Stimulated activated CD8-positive, alpha-beta memory T cell treated with anti-CD3 and anti-CD28 coated beads, Interleukin-15, amount 100 ng/mL, for 4 hours (primary cell): Measurements from ENCODE around the gene FBRSL1.
"Not testable (repeated sequence)": the region's sequence is repeated elsewhere in the genome, so short reads cannot be mapped to it uniquely, and the experiment has no call there.

Experiments
- DNase-seq, 2 donors: peaks; one replicate each; pipeline ENCODE4 v3.0.0-alpha.2; 2020; ENCODE audit warnings: low read depth in 2 of 2

FBRSL1 gene

GRCh38 chr12:132470397-132470796 is 19.6 kb upstream of the FBRSL1 start:
- DNase-seq: no peak

DNA sequence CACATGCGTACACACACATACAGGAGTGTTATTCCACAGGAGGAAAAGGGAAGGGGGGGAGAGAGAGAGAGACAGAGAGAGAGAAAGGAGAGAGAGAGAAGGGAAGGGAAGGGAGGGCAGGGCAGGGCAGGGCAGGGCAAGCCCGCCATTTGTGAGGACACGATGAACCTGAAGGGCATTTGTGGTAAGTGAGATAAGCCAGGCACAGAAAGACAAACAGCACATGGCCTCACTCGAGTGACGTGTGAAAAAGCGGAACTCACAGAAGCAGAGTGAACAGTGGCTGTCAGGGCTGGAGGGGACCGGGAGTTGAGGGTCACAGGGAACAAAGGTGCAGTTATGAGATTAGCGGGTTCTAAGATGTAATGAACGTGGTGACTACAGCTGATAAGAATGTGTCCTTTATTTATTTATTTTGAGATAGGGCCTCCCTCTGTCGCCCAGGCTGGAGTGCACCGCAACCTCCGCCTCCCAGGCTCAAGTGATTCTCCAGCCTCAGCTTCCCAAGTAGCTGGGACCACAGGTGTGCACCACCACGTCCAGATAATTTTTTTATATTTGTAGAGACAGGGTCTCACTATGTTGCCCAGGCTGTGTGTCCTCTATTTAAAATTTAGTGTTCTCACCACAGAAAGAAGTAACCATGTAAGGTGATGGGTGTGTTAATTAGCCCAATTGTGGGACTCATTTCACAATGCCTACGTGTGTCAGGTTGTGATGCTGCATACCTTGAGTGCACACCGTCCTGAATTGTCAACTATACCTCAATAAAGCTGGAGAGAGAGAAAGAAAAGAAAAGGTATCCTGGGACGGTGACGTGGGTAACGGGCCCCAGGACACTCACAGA is 18.7 kb upstream of the FBRSL1 start:
- DNase-seq: no peak

GRCh38 chr12:132471858-132472255 is 18.1 kb upstream of the FBRSL1 start:
- DNase-seq: no peak

DNA sequence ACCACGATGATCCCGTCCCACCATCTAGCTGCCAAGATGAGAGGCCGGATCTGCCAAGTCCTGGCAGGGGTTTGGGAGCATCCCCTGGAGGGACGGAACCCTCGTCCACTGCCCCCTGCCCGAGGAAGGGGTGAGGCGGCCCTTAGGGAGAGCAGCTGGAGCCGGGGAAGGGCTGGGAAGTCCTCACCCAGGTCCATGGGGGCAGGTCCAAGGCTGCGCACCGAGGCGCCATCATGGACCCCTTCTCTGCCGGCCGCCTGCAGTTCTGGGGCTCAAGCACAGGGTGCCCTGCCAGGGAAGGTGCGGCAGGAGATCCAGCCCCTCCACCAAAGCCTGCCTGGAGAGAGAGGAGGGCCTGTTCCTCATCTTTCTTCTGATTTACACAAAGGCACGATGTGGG is 17.6 kb upstream of the FBRSL1 start:
- no peak for DNase-seq

DNA sequence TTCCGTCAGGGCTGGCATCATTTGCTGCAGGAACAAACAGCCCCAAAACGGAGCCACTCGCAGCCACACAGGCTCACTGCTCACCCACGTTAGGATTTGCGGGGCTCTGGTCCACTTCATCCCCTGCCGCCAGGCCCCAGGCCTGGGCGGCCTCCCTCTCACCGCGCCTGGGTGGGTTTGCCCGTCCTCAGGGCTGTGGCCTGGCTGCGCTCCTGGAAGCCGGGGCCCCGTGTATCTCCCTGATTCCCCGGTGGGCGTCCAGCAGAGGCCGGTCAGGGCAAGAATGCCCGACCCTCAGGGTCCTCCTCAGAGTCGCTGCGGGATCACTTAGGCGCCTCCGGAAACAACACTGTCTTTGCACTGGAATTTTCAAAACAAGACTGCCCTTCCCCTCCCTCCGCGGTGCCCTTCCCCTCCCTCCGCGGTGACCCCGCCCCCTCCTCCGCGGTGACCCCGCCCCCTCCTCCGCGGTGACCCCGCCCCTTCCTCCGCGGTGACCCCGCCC is 15.7 kb upstream of the FBRSL1 start:
- DNase-seq: no peak

- DNase-seq: not testable (repeated sequence)
Measured at GRCh38 chr12:132474799-132475303, 15.1 kb upstream of the FBRSL1 start.

- DNase-seq: no peak
Measured at GRCh38 chr12:132475304-132476037, 14.5 kb upstream of the FBRSL1 start.

GRCh38 chr12:132476038-132476414 is 13.9 kb upstream of the FBRSL1 start:
- no peak for DNase-seq

DNA sequence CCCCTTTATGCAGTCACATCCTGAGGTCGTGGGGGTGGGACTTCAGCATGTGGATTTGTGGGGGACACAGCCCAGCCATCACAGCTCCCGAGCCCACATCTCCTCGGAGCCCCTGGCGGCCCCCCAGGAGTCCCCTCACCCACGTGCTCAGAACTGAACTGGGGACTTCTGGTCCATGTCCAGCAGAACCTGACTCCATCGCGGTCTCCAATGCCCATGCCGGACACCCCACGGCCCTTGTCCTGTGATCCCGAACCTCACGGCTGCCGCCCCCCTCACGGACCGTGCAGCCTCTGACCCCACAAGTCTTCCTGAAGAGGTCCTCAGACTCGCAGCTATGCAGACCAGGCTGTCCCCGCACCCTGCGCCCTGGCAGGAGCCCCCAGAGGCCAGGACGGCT is 13.5 kb upstream of the FBRSL1 start:
- no peak for DNase-seq

GRCh38 chr12:132477017-132477702 is 12.8 kb upstream of the FBRSL1 start:
- DNase-seq: no peak

DNA sequence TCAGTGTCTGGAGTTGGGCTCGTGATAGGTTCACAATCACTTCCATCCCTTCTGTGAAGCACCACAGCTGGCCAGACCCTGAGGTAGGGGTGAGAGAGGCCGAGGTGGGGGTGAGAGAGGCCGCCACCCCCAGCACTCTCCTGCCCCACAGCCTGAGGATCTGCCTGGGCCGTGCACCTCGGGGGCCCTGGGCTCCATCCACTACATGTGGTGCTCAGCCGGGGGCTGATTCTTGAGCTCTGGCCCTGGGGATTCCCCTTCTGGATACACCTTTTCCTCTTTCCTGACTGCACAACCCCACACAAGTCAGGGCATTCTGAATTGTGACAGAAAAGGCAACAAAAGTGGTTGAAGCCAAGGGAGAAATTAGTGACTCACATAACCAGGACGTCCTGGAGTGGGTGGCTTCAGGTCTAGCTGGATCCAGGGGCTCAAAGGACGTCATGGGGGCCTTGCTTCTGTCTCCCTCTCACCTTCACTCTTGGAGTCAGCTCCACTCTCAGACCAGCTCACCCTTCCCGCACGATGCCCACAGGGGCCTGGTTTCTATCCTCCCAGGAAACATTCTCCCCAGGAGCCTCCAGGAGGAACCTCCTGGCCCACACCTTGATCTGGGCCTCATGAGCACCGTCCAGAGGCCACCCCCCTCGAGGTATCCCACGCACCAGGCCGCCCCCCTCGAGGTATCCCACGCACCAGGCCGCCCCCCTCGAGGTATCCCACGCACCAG is 12.1 kb upstream of the FBRSL1 start:
- DNase-seq: no peak

GRCh38 chr12:132478433-132478803 is 11.5 kb upstream of the FBRSL1 start:
- DNase-seq: no peak

DNA sequence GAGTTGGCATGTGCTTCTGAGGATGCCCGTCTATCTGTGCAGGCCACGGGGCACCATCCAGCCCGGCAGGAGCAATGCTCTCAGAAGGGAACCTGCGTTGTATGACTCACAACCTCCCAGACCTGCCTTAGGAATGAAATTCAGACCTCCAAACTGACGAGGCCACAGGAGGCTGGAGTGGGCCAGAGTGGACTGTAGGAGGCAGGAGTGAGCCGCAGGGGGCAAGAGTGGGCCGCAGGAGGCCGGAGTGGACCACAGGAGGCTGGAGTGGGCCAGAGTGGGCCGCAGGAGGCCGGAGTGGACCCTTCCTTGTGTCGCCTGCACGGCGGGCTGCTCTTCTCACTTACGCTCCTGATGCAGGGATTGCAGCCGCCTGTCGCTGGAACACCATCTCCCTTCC is 11.1 kb upstream of the FBRSL1 start:
- no peak for DNase-seq

- DNase-seq: no peak
Measured at GRCh38 chr12:132479291-132479690, 10.7 kb upstream of the FBRSL1 start.

- DNase-seq: no peak
Measured at GRCh38 chr12:132479938-132480622, 9.9 kb upstream of the FBRSL1 start.

GRCh38 chr12:132480623-132481132 is 9.3 kb upstream of the FBRSL1 start:
- no peak for DNase-seq

DNA sequence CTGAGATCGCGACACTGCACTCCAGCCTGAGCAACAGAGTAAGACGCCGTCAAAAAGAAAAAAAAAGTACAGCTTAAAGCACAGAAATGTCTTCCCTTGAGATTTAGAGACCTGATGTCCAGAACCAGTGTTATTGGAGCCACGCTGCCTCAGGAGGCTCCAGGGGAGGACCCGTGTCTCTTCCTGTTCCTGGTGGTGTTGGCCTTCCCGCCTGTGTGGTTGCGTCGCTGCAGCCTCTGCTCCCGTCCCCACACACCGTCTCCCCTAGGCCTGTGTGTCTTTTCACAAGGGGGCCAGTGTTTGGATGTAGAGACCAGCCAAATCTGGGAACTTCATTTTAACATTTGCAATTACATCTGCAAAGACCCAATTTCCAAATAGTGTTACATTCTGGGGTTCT is 8.6 kb upstream of the FBRSL1 start:
- no peak for DNase-seq

- DNase-seq: no peak
Measured at GRCh38 chr12:132481771-132482745, 7.9 kb upstream of the FBRSL1 start.

GRCh38 chr12:132482771-132483170 is 7.2 kb upstream of the FBRSL1 start:
- DNase-seq: no peak

DNA sequence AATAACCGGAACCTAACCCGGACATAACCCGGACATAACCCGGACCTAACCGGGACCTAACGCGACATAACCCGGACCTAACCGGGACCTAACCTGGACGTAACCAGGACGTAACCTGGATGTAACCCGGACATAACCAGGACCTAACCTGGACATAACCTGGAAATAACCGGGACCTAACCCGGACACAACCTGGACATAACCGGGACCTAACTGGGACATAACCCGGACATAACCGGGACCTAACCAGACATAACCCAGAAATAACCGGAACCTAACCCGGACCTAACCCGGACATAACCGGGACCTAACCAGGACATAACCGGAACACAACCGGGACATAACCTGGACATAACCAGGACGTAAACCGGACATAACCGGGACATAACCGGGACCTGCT is 6.7 kb upstream of the FBRSL1 start:
- DNase-seq: no peak
